ENCODE results near the gene NBEAL1. TPM values are rescaled to one million over a fixed set of nuclear protein-coding genes. Genes with fewer than 3 reads are reported as not detected.

The NBEAL1 gene
- total RNA-seq, 1 donor, result 48.9 TPM

DNA sequence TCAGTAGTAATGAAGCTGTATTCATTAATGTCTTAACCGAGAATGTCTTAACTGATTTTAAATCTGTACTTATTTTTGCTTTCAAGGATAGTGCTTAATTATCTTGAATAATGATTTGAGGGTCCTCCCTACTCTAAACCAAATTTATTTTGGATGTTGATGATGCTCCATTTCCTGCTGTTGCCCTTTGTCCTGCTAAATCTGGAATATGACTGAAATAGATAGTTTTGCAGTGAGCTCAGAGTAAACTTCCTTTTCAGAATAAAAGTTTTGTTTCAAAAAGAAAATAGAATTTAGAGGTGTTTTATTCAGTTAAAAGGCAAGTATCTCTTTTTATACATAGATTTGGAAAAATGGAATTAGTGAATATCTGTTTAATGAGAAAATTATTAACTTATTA is 8.1 kb downstream of the NBEAL1 start:
- peak; percentile 29 for DNase-seq (ENCODE audit: low read depth)
- H3K4me3 ChIP-seq (ENCODE audit: low read depth, low read length), result no peak overlapping the region
- TF ChIP-seq, protein P1, sequence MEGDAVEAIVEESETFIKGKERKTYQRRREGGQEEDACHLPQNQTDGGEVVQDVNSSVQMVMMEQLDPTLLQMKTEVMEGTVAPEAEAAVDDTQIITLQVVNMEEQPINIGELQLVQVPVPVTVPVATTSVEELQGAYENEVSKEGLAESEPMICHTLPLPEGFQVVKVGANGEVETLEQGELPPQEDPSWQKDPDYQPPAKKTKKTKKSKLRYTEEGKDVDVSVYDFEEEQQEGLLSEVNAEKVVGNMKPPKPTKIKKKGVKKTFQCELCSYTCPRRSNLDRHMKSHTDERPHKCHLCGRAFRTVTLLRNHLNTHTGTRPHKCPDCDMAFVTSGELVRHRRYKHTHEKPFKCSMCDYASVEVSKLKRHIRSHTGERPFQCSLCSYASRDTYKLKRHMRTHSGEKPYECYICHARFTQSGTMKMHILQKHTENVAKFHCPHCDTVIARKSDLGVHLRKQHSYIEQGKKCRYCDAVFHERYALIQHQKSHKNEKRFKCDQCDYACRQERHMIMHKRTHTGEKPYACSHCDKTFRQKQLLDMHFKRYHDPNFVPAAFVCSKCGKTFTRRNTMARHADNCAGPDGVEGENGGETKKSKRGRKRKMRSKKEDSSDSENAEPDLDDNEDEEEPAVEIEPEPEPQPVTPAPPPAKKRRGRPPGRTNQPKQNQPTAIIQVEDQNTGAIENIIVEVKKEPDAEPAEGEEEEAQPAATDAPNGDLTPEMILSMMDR (IDR thresholded peaks at IDR 0.05; ENCODE audit: insufficient read depth, low read length), result no peak

DNA sequence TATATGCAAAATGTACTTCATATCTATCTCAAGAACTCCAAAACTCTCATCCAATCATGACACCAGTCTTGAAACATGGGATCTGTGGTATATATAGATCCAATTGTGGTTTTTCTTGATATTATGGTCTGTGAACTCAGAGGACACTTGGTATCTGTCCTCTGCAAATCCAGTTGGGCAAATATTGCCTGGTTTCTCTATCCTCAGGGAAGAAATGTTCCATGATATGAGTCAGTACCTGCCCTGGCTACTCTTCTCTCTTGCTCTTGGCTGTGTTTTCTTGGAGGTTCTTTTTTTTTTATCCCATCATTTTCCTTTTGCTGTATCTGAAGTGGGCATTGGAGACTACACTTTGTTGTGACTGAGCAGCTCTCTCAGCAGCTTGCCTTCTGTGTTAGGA is 10.9 kb downstream of the NBEAL1 start:
- DNase-seq (ENCODE audit: low read depth), result no peak
- TF ChIP-seq, protein P1 (IDR thresholded peaks at IDR 0.05; ENCODE audit: insufficient read depth, low read length), result no peak
- no peak overlapping the region for H3K4me3 ChIP-seq (ENCODE audit: low read depth, low read length)

DNA sequence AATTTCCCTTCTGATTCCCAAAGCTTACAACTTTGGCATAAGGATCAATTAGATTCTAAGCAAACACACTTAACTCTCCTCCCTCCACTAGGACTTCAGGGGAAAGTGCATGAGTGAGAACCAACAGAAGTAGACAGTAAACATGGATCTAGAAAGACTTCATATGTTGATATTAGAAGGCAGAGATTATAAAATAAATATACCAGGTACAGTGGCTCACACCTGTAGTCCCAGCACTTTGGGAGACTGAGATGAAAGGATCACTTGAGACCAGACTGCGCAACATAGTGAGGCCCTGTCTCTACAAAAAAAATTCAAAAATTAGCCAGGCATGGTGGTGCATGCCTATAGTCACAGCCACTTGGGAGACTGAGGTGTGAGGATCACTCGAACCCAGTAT is 15.9 kb downstream of the NBEAL1 start:
- H3K4me3 ChIP-seq (ENCODE audit: low read depth, low read length), result no peak overlapping the region
- TF ChIP-seq, protein P1 (IDR thresholded peaks at IDR 0.05; ENCODE audit: insufficient read depth, low read length), result no peak
- DNase-seq (ENCODE audit: low read depth), result no peak

GRCh38 chr2:203030991-203031390 is 16.3 kb downstream of the NBEAL1 start:
- DNase-seq (ENCODE audit: low read depth), result no peak
- TF ChIP-seq, protein P1 (IDR thresholded peaks at IDR 0.05; ENCODE audit: insufficient read depth, low read length), result no peak
- H3K4me3 ChIP-seq (ENCODE audit: low read depth, low read length), result no peak overlapping the region

DNA sequence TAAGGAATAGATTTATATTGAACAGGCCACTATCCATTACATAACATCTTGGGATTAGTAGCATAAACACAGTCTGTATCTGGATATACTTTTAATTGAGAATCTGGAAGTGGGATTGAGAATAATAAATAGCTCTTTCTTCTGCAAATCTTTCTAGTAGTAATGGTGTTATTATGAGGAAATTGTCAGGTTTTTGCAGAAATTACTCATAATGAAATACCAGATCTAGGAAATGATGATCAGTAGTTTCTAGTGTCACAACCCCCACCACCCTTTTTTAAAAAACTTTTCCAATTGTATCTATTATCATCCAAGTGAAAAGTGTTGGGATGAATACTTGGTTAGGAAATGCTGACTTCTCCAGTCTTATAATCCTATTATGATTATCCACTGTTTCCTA is 18.7 kb downstream of the NBEAL1 start:
- TF ChIP-seq, protein P1 (IDR thresholded peaks at IDR 0.05; ENCODE audit: insufficient read depth, low read length), result no peak

GRCh38 chr2:203035879-203036470 is 21.3 kb downstream of the NBEAL1 start:
- no peak for DNase-seq (ENCODE audit: low read depth)
- H3K4me3 ChIP-seq (ENCODE audit: low read depth, low read length), result no peak overlapping the region
- TF ChIP-seq, protein P1 (IDR thresholded peaks at IDR 0.05; ENCODE audit: insufficient read depth, low read length), result no peak

More for the DNA sequence above, 18.7 kb downstream of the NBEAL1 start:
- no peak for DNase-seq (ENCODE audit: low read depth)
- no peak overlapping the region for H3K4me3 ChIP-seq (ENCODE audit: low read depth, low read length)

DNA sequence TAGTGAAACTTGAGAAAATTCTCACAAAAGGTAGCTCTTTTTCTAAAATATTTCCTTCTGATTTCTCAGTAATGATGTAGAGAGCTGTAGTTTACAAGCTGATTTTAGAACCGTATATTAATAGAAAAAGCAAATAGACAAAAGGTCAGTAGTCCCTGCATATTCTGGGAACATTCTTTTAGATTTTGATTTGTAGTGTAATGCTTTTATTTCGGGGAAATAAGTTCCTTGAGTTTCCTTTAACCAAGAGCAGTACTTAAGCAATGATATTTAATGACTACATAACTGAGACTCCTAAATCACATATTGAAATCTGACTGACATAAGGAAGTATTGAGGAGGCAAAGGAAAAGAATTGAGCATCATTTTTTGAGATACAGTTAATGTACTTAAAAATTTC is 22.4 kb downstream of the NBEAL1 start:
- no peak for DNase-seq (ENCODE audit: low read depth)
- TF ChIP-seq, protein P1 (IDR thresholded peaks at IDR 0.05; ENCODE audit: insufficient read depth, low read length), result no peak
- no peak overlapping the region for H3K4me3 ChIP-seq (ENCODE audit: low read depth, low read length)

All from fibroblast of the aortic adventitia (primary cell).